GM18498 (cell line): ENCODE results near the gene ADGRB3.
"Not testable (repeated sequence)": the region's sequence is repeated elsewhere in the genome, so short reads cannot be mapped to it uniquely, and the experiment has no call there.

Experiments
- ATAC-seq: cut with Tn5 transposase; IDR thresholded peaks from one replicate; pipeline ENCODE4 v1.9.1; 2021; ENCODE audit warnings: mild to moderate bottlenecking, moderate library complexity; ENCODE audit not compliant: unreplicated experiment

The ADGRB3 gene

DNA sequence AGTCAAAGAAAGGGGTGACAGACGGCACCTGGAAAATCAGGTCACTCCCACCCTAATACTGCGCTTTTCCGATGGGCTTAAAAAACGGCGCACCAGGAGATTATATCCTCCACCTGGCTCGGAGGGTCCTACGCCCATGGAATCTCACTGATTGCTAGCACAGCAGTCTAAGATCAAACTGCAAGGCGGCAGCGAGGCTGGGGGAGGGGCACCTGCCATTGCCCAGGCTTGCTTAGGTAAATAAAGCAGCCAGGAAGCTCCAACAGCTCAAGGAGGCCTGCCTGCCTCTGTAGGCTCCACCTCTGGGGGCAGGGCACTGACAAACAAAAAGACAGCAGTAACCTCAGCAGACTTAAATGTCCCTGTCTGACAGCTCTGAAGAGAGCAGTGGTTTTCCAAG lies 277.7 kb downstream of the ADGRB3 start:
- ATAC-seq: not testable (repeated sequence)

DNA sequence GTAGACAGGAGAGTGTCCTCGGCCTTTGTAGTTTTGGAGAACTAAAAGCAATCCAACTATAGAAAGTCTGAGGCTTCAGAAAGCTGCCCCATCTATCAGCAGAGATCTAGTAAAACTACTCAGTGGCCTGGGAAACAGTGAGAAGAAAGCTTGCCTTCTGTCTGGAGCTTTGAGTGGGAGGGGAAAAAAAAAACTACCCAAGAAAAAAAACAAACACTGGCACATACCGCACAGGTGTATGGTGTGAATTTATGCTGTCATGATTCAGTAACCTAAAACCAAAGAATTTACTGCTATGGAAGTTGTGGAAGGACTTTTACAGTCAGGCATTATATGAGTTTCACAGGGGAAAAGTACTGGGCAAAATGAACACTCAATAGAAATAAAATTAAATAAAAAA lies 280.5 kb downstream of the ADGRB3 start:
- ATAC-seq: no peak

DNA sequence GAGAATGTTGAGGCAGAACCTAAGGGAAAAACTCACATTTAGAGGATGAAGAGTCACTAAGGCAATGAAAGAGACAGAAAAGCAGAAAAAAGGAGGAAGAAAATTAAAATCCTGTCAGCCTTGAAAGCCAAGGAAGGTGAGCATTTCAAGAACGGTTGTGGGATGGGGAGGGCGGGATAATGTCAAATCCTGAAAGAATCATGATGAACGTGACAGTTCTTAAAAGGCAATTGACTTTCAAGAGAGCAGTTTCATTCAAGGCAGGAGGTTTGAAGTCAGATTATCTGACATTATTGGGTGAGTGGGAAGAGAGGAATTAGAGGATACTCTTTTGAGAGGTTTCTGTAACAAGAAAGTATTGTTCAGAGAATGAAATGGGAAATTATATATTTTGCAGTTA lies 284.5 kb downstream of the ADGRB3 start:
- ATAC-seq: no peak

DNA sequence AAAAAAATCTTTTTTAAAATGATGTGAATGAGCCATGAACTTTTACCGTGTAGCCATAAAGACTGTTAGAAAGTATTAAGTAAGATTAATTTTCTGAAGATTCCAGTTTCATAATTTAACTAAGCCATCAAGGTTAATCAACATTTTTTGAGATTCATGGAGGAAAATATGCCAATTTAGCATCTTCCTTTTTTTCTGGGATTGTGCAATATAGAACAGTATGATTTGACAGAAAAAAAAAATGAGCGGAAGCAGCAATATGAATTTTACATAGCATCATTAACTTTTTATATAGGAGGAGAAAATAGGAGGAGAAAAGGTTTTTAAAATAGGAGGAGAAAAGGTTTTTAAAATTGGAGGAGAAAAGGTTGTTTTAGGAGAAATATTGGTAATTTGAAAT lies 306.3 kb downstream of the ADGRB3 start:
- no peak for ATAC-seq

DNA sequence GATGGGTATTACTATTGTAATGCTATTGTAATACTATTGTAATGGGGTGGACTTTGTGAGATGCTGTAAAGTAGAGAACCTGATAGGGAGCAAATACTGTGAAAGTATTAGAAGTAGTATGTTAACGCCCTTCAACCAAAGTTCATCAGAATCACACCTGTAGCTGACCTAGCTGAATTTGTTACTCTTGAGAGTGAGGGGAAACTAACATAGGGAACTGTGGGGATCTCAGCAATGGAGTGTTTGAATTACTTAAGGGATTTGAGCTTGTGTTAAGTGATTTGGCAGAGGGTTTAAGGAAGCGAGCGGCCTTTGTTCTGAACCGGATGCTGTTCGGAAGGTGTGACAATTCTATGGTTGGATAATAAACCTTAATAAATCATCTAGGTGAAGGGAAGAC lies 312.6 kb downstream of the ADGRB3 start:
- ATAC-seq: no peak

DNA sequence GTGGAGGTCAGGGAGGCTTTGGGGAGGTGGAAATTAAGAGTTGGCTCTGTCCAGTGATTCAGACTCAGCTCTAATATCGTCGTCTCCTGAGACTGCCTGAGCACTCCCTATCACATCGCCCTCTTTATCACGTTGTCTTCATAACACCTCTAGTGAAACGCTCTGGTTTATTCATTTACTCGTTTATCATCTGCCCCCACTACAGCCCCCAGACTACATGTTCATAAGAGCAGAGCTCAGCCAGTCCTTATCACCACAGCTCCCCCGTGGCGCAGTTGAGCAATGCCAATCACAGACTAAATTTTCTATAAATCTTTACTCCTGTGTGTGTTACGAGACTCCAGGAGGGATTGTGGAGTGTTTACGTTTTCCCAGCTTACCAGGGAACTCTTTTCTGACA lies 316.2 kb downstream of the ADGRB3 start:
- ATAC-seq: no peak

DNA sequence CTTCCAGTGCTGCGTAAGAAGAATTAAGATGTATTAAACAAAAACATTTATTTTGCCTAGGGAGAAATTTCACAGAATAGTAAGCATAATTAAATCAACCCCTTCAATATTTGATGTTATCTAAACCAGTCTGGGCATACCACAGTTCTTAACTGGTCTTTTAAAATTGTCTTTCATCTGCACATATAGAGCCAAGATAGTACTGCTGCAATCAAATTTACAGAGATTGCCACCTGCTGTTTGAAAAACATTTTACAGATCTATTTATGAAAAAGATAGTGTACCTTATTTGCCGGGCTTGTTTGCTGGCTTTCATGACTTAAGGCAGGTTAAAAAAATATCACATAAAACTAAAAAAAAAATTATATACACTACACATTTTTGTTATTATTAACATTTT lies 323.2 kb downstream of the ADGRB3 start:
- ATAC-seq: no peak

DNA sequence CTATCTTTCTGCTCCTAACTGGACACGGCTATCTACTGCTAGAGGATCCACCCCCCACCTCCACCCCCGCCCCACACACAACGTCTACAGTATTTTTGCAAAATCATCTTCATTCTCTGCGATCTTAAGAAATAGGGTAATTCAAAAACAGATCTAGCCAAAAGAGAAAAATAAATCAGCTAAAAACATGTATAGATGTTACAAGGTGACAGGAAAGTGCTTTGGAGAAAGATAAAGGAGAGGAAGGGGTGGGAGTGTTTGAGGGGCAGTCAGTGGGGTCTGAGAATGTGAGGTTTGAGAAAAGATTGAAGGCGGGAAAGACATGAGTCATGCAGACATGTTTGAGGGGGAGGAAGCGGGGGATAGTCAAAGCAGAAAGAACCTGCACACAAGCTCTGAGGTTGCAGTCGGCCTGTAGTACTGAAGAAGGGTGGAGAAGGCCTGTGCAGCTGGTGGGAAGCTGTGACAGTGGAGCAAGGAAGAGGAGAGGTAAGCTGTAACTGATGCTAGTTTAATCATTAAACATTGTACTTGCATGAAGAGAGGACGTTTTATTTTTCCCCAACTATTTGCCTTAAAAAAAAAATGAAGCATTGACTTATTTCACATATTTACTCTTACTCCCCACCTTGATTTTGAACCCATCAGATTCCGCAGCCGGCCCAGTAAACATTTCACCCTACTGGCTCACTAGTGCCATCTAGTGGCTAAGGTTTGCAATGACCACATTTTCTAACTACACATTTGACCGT lies 332.6 kb downstream of the ADGRB3 start:
- ATAC-seq: peak; percentile 82

DNA sequence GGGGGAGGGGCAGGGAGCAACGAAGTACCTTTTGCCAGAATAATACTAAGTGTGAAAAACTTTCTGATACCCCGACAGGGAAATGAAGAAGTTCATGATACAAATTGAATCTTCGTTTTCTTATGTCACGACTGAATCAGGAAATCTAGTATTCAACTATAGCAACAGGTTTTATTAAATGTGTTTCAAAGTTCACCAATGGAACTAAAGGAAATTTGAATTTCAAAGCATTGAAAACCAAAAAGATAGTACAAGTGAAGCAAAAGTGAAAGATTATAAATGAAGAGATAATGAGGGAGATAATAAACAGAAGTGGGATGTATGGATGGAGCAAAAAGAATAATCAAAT lies 333.2 kb downstream of the ADGRB3 start:
- ATAC-seq: no peak

DNA sequence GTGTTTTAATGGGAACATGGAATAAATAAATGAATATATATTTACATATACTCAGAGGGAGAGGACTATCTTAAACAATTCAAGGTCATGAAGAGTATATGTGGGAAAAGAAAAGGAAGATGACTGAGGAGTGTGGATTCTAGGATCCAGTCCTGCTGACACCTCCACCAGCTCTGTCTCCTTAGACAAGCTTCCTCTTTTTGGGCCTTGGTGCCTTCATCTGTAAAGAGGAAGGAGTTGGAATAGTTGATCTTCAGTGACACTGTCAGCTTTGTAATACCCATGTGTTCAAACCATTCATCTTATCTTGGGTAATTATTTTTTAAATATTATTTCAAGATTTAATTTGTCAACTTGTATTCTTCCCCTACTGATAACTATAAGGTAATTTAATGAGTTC lies 338.0 kb downstream of the ADGRB3 start:
- ATAC-seq: no peak

DNA sequence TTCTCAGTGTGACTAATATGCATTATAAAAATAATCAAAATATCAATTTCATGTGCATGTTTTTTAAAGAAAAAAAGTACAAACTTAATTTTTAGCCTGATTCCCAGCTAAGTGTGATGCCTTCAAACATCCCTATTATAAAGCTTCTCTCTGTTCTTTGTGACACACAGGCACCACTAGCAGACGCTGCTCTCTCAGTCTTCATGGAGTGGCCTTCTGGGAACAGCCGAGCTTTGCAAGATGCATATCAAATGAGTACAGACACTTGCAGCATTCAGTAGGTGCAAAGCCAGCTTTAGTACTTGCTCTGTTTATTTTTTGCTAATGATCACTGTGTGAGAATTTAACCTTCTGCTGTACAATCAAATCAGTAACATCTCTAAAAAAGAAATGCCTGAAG lies 340.0 kb downstream of the ADGRB3 start:
- ATAC-seq: no peak

DNA sequence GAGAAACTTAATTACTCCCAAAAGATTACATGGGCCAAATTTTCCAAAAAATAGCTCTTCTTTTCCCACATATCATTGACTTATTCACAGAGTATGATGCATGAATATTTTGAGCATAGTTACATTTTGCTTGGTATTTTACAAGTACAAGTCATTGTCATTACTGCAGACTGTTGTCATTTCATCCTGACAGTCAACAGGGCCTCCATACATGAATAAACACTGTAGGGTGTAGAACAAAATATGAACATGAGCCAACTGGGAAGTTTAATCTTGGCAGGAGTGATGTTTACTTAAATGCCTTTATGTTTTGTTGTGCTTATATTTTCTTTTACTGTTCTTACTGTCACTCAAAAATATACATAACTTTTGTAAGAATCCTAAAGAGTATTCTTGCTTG lies 340.7 kb downstream of the ADGRB3 start:
- no peak for ATAC-seq

DNA sequence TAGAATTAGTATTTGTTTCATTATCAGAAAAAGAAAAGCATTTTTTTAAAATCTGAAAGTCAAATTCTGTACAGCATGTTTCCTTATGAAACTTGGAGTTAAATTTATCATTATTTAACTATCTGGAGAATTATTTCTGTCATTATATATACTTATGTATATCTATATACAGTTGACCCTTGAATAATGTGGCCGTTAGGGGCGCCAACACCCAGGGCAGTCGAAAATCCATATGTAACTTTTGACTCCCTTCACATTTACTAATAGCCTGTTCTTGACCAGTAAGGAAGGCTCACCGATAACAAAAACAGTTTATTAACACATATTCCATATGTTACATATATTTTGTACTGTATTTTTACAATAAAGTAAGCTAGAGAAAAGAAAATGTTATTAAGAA lies 341.2 kb downstream of the ADGRB3 start:
- ATAC-seq: no peak

DNA sequence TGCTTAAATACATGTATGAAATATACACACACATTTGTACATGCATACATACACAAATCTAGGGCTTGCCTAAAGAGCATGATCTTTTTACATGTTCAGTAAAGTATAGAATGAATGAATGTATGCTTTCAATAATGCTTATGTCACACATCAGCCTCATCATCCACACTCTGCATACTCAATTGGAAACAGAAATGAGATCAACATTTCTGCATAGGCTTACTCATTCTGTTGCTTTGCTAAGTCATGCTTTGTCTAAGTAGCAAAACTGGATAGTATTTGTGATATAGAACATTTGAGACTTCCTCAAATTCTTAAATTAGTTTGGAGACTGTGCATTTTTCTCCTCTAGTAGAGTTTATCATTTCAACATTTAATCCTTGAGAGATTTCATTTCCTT lies 343.3 kb downstream of the ADGRB3 start:
- ATAC-seq: no peak

DNA sequence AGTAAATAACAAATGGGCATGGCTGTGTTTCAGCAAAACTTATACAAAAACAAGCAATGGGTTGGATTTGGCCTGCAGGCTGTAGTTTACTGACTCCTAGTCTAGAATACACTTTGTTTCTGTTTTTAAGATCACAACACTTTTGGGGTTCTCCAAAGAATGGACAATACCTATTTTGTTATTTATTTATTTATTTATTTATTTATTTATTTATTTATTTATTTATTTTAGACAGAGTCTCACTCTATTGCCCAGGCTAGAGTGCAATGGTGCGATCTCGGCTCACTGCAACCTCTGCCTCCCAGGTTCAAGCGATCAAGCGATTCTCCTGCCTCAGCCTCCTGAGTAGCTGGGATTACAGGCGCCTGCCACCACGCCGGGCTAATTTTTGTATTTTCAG lies 346.6 kb downstream of the ADGRB3 start:
- not testable (repeated sequence) for ATAC-seq

DNA sequence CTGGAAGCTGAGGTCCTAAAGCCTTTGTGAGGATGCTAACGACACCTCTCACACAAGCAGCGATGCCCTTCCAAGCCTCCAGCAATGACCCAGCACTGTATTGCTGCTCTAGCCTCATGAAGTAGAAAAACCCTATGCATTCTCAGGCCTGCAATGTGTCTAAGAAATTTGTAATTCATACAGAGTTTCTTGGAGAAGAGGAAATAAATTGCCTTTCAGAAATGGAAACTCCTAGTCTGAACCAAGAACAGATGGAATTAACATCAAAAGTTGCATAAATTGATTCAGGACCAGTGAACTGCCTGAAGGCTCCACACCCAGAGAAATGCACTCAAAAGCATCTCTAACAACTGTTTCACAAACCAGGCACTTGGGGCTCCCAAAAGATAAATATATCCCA lies 353.6 kb downstream of the ADGRB3 start:
- no peak for ATAC-seq

DNA sequence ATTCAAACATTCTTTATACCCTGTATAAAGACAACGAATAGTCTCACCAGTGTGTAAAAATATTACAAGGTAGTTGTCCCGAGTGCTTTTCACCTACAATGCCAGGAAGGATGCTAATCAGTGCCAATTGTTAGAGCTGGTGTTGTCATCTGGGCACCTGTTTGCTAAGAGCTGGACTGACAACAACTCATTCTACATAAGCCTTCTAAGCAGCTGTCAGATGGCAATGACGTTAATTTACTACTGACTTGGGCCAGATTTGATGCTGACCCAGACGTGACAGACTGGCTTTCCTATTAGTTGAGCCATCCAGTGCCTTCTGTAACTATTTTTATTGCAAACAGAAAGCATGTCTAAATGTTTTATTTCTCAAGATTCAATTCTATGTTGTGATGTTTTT lies 355.2 kb downstream of the ADGRB3 start:
- ATAC-seq: no peak

DNA sequence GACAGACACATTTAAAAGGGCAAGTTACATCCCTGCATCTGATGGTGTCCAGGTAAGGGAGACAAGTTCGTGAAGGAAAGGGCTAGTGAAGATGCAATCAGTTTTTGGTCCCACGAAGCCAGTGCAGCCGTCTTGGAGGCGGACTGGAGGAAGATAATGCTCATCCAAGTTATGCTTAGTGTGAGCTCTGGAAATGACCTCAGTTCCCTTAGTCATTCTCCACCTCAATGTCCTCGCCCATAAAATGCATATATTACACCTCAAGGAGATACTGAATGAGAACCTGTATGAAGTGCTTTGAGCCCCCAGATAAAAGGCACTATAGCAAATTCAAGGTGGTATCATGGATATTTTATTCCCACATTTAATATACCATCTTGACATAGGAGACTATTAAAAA lies 358.8 kb downstream of the ADGRB3 start:
- ATAC-seq: no peak

DNA sequence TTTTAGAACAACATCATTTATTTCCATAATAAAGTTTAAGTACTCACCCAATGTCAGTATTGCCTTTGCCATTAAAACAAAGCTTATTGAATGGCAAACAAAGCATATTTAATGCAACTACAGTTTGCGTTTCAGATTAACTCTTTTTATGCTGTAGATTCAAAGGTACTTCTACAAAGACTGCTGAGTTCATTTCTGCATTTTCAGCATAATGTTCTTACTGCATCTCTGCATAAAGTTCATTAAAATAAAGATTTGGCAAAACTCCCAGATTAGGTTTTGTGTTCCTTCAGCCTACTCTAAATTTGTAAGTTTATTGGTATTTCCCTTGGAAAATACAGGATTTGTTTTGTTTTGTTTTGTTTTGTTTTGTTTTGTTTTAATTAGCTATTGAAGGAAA lies 359.4 kb downstream of the ADGRB3 start:
- no peak for ATAC-seq

DNA sequence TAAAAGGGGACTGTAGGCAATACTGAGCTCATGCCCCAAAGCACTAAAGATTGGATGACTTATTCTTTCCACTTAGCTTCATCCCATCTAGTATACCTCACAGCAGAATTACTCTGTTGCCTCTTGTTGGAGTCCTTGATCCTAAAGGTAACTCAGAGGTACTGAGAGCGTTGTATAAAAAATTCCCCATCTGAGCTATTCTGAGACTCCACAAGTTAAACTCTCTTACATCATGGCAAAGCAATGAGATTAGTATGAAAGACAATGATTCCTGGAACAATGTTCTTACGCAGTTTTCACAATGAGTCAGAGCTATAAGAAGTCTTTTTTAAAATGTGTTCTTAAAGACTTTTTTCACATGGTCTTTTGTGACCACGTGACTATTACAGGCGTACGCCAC lies 370.1 kb downstream of the ADGRB3 start:
- no peak for ATAC-seq

DNA sequence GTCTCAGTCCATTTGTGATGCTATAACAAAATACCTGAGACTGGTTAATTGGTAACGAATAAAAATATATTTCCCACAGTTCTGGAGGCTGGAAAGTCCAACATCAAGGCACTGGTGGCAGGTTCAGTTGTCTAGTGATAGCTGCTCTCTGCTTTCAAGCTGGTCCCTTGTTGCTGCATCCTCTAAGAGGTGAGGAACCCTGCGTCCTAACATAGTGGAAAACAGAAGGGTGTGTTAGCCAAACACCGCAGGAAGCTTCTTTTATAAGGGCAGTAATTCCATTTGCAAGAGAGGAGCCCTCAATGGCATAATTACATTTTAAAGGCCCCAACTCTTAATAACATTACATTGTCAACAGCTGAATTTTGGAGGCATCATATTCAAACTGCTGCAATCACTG lies 372.7 kb downstream of the ADGRB3 start:
- no peak for ATAC-seq

DNA sequence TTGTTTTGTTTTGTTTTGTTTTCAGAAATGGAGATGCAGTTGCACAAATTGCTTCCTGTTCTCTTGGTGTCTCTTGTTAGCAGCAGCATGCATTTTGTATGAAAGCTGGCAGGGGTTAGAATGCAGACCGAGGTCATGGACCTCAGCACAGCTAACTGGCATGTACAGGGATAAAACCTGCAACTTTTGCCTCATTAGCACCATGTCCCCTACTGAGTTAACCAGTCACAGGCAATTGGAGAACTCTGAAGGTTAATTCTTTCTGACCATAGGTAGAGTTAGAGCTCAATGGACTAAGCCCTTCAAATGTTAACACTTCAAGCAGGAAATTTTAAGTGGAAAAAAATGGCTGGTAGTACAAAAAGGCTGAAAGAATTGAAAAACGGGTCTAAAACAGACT lies 377.1 kb downstream of the ADGRB3 start:
- no peak for ATAC-seq

DNA sequence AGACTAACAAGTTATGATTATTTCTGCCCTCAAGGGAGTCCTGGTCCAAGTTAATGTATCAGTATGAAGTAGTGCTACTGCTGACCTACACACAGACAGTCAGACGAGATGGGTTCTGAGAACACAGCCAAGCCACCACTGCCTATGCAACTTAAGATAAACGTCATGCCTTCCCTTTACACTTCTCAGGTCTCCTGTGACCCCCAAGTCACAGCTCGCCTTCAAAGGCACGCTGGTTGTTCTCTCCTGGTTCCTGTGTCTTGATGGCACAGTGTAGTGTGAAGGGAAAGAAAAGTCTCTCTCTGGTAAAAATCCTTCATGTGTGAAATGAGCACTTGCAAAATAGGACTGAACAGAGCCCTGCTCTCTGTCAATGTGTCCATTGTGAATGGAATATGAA lies 377.8 kb downstream of the ADGRB3 start:
- no peak for ATAC-seq
